ENCODE data around the gene TMEM115.

The TMEM115 gene

GRCh38 chr3:50327129-50327528 is 32.2 kb downstream of the TMEM115 start:
- H3K27ac ChIP-seq (ENCODE audit: extremely low read depth, low read depth, low read length): peak overlapping the region; percentile 59; the same call in 1 of the 2 replicates
- CTCF ChIA-PET: no interaction called here
- peaks cover 3 to 66% of the 10 kb centered on the region in 2 experiments for H3K36me3 ChIP-seq (ENCODE audit: control insufficient read depth in 2 of 2, insufficient read depth in 1 of 2, low read length in 2 of 2)
- no peaks in the 10 kb centered on the region for H3K4me1 ChIP-seq (ENCODE audit: control insufficient read depth, insufficient read depth, low read length)
- TF ChIP-seq ZNF792 (tag by site-specific recombination; IDR thresholded peaks at IDR 0.05) (no peak), ZNF561 (tag by site-specific recombination; IDR thresholded peaks at IDR 0.05; ENCODE audit: borderline replicate concordance) (no peak), ZNF610 (tag by site-specific recombination; IDR thresholded peaks at IDR 0.05; ENCODE audit: borderline replicate concordance) (no peak)
- POLR2A ChIA-PET: interaction anchor here (1.4 to 2.6 kb wide), 9 partner anchors 10 to 67 kb away, joined by 3 to 63 read pairs (median 8); partner anchors contain the start of genes HYAL3, IFRD2, NAA80 and RASSF1
- H3K9me3 ChIP-seq (ENCODE audit: control insufficient read depth, insufficient read depth, low read depth, low read length): no peaks in the 10 kb centered on the region
- H3K4me3 ChIP-seq (ENCODE audit: low read depth, low read length): peak overlapping the region; percentile 92

- Histone ChIP-seq H3K27ac (ENCODE audit: extremely low read depth, low read depth, low read length) (no peak overlapping the region), H3K36me3 (ENCODE audit: control insufficient read depth in 2 of 2, insufficient read depth in 1 of 2, low read length in 2 of 2) (peaks cover 3 to 56% of the 10 kb centered on the region in 2 experiments), H3K9me3 (ENCODE audit: control insufficient read depth, insufficient read depth, low read depth, low read length) (no peaks in the 10 kb centered on the region), H3K4me1 (ENCODE audit: control insufficient read depth, insufficient read depth, low read length) (no peaks in the 10 kb centered on the region), H3K4me3 (ENCODE audit: low read depth, low read length) (no peak overlapping the region)
- POLR2A ChIA-PET: no interaction called here
- CTCF ChIA-PET: interaction anchor here (0.7 to 1.3 kb wide), 3 partner anchors 66 to 216 kb away, joined by 3 to 6 read pairs (median 4); no protein-coding TSS in a partner anchor
- TF ChIP-seq ZNF76 (tag by site-specific recombination; IDR thresholded peaks at IDR 0.05; ENCODE audit: borderline replicate concordance, low read depth) (no peak), BCL11B (tag by site-specific recombination; IDR thresholded peaks at IDR 0.05; ENCODE audit: low read depth) (no peak), ZNF449 (tag by site-specific recombination; IDR thresholded peaks at IDR 0.05) (no peak), SP3 (tag by site-specific recombination; IDR thresholded peaks at IDR 0.05) (no peak), ZNF571 (tag by site-specific recombination; IDR thresholded peaks at IDR 0.05) (no peak), ZNF112 (tag by site-specific recombination; IDR thresholded peaks at IDR 0.05) (no peak), ZNF660 (tag by site-specific recombination; IDR thresholded peaks at IDR 0.05) (no peak), ZNF707 (tag by site-specific recombination; IDR thresholded peaks at IDR 0.05) (no peak), ZNF555 (tag by site-specific recombination; conservative IDR thresholded peaks at IDR 0.05) (no peak), ZNF513 (tag by site-specific recombination; IDR thresholded peaks at IDR 0.05) (no peak), ZNF280C (tag by site-specific recombination; IDR thresholded peaks at IDR 0.05) (no peak), WT1 (tag by site-specific recombination; IDR thresholded peaks at IDR 0.05) (no peak), YY2 (tag by site-specific recombination; IDR thresholded peaks at IDR 0.05) (no peak), ZNF777 (tag by site-specific recombination; IDR thresholded peaks at IDR 0.05; ENCODE audit: borderline replicate concordance) (no peak), SCRT1 (tag by site-specific recombination; IDR thresholded peaks at IDR 0.05; ENCODE audit: borderline replicate concordance) (no peak), PRDM1 (tag by site-specific recombination; IDR thresholded peaks at IDR 0.05) (no peak), HOXD13 (CRISPR knock-in tag; IDR thresholded peaks at IDR 0.05; ENCODE audit: borderline replicate concordance) (no peak), HIC1 (tag by site-specific recombination; IDR thresholded peaks at IDR 0.05) (no peak), ZBTB8A (tag by site-specific recombination; IDR thresholded peaks at IDR 0.05) (no peak), ZNF146 (tag by site-specific recombination; IDR thresholded peaks at IDR 0.05) (no peak)
Measured at GRCh38 chr3:50326182-50326541, 33.2 kb downstream of the TMEM115 start.

Data from HEK293 (cell line).